OCI-LY3 (cell line): ENCODE data around the gene PPM1M.
A peak's percentile ranks its signal among the peaks of the same experiment; 100 is the strongest.

Experiments
- H2AFZ ChIP-seq: fragments of 200-600, 300-600 bp; shearing (Covaris generic); 2 replicates; pipeline ENCODE4 v1.6.0; 2014; ENCODE audit warnings: antibody characterized with exemption, low read depth, low read length
- H3K27ac ChIP-seq: fragments of 200-600, 300-600 bp; sonication (generic); 2 replicates; pipeline ENCODE4 v1.5.1; 2014; ENCODE audit warnings: mild to moderate bottlenecking, low read length, moderate library complexity, mixed read lengths
- H3K27me3 ChIP-seq: fragments of 200-600, 300-600 bp; sonication (generic); 2 replicates; pipeline ENCODE4 v1.6.1; 2014; ENCODE audit warnings: low read depth, low read length, mixed read lengths
- H3K36me3 ChIP-seq: fragments of 200-600, 300-600 bp; sonication (generic); replicated peaks from 2 replicates; pipeline ENCODE3; 2014; ENCODE audit warnings: low read depth, low read length, mixed read lengths
- H3K4me1 ChIP-seq: fragments of 300-600, 200-600 bp; sonication (generic); 2 replicates; pipeline ENCODE4 v1.6.1; 2014; ENCODE audit warnings: low read length, mixed read lengths
- H3K4me2 ChIP-seq: fragments of 200-600, 300-600 bp; sonication (generic); 2 replicates; pipeline ENCODE4 v1.6.1; 2014; ENCODE audit warnings: low read length, mixed read lengths
- H3K4me3 ChIP-seq: fragments of 300-600, 200-600 bp; sonication (generic); 2 replicates; pipeline ENCODE4 v1.5.1; 2014; ENCODE audit warnings: antibody characterized with exemption, mild to moderate bottlenecking, low read length, moderate library complexity
- H3K79me2 ChIP-seq: fragments of 300-600, 200-600 bp; shearing (Covaris generic); 2 replicates; pipeline ENCODE4 v1.6.1; 2014; ENCODE audit warnings: mild to moderate bottlenecking, low read length, mixed read lengths
- H3K9ac ChIP-seq: fragments of 300-600, 200-600 bp; shearing (Covaris generic); 2 replicates; pipeline ENCODE4 v1.6.0; 2014; ENCODE audit warnings: mild to moderate bottlenecking, low read length, moderate library complexity
- H3K9me3 ChIP-seq: fragments of 200-600, 300-600 bp; shearing (Covaris generic); 2 replicates; pipeline ENCODE4 v1.6.1; 2014; ENCODE audit warnings: low read length, mixed read lengths; ENCODE audit not compliant: insufficient read depth
- H4K20me1 ChIP-seq: fragments of 200-600, 300-600 bp; sonication (generic); 2 replicates; pipeline ENCODE4 v1.6.1; 2016; ENCODE audit warnings: low read length, mixed read lengths; ENCODE audit not compliant: insufficient read depth
- EZH2phosphoT487 ChIP-seq: fragments of 200-600 bp; shearing (Covaris generic); IDR thresholded peaks from 2 replicates; pipeline ENCODE4 v1.6.1; 2018; ENCODE audit warnings: antibody characterized with exemption, mixed run types, low read depth
- TF ChIP-seq, protein P1 (sequence below): fragments of 200-600, 300-600 bp; sonication (generic); IDR thresholded peaks from 2 replicates; pipeline ENCODE4 v1.5.1; 2014; ENCODE audit warnings: antibody characterized with exemption, low read length, low read depth

PPM1M gene

DNA sequence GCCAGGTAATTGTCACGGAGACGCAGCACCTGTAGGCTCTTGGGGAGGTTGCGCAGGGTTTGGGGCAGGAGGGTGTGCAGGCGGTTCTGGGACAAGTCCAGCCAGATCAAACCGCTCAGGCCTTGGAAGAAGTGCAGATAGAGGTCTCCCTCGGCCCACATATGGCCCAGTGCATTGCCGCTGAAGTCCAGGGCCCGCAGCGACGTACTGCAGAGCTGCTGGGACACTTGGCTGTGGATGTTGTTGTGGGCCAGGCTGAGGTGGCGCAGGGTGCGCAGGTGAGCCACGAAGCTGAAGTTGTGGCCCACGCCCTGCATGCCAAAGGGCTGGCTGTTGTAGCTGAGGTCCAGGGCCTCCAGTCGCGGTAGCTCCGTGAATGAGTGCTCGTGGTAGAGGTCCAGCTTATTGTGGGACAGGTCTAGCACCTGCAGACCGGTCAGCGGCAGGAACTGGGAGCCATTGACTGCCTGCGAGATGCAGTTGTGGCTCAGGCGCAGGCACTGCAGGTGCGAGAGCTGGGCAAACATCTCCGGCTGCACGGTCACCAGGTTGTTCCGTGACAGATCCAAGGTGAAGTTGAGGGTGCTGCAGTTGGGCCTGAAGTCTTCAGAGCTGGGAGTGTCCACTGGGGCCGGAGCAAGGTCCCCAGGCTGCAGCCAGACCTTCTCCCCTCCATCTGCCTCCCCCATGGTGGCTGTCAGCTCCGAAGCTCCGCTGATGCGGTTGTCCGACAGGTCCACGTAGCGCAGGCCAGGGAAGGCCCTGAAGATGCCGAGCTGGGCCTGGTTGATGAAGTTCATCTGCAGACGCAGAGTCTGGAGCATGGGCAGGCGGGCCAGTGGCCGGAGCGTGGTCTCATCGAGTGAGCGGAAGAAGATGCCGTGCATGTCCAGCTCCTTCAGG lies 23.0 kb upstream of the PPM1M start:
- H3K9ac ChIP-seq, result no peak overlapping the region

DNA sequence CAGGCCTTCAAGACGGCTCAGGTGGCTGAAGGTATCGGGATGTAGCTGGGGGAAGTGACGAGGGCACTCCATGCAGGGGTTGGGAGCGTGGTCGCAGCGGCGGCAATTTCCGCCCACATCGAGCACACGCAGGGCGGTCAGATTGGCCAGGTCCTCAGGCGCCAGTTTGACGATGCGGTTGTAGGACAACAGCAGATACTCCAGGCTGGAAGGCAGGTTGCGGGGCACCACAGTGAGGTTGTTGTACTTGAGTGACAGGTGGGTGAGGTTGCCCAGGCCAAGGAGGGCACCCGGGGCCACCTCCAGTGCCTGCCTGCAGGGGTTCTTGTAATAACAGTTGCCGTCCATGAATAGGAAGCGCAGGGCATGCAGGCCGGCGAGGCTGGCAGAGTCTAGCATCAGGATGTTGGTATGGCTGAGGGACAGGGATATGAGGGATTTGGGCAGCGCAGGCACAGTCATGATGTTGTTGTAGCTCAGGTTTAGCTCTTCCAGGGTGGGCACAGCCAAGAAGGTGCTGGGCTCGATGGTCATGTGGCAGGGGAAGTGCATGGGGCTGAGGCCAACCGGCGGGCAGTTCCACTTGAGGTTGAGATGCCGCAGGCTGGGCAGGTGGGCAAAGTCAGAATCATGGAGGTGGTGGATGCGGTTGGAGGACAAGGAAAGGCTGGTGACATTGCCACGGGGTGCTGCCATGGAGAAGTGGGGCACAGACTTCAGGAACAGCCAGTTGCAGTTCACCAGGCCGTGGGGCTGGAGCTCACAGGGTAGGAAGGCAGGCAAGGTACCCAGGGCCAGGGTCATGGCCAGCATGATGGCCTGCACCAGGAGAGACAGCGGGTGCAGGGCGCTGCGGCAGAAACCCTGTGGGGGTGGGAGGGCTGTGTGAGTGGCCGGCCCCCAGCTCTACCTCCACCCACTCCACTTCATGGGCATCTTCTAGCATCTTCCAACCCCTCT lies 21.8 kb upstream of the PPM1M start:
- peak overlapping the region; percentile 77 for H3K9ac ChIP-seq
- H3K36me3 ChIP-seq, result peaks cover 38% of the 10 kb centered on the region
- H3K4me2 ChIP-seq, result peak overlapping the region; percentile 95
- no peaks in the 10 kb centered on the region for H3K9me3 ChIP-seq
- H3K4me1 ChIP-seq, result peaks cover 29% of the 10 kb centered on the region
- H3K79me2 ChIP-seq, result peaks cover 62% of the 10 kb centered on the region
- H4K20me1 ChIP-seq, result peaks cover 38% of the 10 kb centered on the region
- peak overlapping the region; percentile 83 for H3K4me3 ChIP-seq
- TF ChIP-seq EZH2phosphoT487, result no peak
- TF ChIP-seq, protein P1, sequence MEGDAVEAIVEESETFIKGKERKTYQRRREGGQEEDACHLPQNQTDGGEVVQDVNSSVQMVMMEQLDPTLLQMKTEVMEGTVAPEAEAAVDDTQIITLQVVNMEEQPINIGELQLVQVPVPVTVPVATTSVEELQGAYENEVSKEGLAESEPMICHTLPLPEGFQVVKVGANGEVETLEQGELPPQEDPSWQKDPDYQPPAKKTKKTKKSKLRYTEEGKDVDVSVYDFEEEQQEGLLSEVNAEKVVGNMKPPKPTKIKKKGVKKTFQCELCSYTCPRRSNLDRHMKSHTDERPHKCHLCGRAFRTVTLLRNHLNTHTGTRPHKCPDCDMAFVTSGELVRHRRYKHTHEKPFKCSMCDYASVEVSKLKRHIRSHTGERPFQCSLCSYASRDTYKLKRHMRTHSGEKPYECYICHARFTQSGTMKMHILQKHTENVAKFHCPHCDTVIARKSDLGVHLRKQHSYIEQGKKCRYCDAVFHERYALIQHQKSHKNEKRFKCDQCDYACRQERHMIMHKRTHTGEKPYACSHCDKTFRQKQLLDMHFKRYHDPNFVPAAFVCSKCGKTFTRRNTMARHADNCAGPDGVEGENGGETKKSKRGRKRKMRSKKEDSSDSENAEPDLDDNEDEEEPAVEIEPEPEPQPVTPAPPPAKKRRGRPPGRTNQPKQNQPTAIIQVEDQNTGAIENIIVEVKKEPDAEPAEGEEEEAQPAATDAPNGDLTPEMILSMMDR, result no peak
- H3K27ac ChIP-seq, result peak overlapping the region; percentile 82; the same call in 1 of the 2 replicates
- no peak overlapping the region for H2AFZ ChIP-seq
- H3K27me3 ChIP-seq, result no peaks in the 10 kb centered on the region

More for the DNA sequence above, 23.0 kb upstream of the PPM1M start:
- Histone ChIP-seq H3K4me2 (no peak overlapping the region), H4K20me1 (peaks cover 38% of the 10 kb centered on the region), H3K4me3 (no peak overlapping the region), H3K79me2 (peaks cover 62% of the 10 kb centered on the region), H3K27me3 (no peaks in the 10 kb centered on the region), H3K4me1 (peaks cover 29% of the 10 kb centered on the region), H3K27ac (no peak overlapping the region), H3K36me3 (peaks cover 41% of the 10 kb centered on the region), H3K9me3 (no peaks in the 10 kb centered on the region), H2AFZ (no peak overlapping the region)
- TF ChIP-seq EZH2phosphoT487, result no peak
- TF ChIP-seq, protein P1, result no peak

DNA sequence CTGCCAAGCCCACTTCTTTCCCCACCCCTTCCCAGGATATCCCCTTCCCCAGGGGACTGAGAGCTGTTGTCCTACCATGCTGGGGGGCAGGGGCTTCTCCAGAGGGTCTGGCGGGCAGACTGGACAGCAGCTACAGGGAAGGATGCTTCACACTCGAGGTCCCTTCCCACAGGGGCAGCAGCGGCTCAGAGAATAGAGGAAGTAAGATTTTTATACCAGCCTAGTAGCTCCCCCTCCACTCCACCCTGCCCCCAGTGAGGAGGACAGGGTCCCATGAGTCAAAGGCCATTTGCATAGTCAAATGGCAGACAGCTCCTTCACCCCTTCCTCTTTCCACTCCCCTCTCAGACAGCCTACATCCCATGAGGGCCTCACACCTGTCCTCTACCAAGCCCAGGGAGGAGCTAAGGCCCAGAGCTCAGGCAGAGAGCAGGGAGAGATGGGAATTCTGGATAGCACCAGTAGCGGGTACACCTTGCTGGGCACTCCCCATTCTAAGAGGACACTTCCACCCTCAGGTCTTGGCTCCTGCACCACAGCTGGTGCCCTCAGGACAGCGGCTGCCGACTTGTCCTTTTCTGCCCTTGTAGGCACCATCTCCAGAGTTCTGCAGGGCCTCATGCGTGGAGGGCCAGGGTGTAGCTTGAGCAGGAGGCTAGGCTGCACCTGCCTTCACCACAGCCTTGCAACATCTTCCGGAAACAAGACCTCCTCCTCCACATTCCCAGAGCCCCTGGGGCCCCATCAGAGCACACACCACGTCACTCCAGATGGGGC lies 19.9 kb upstream of the PPM1M start, which contains the start of gene TLR9:
TLR9 (minus strand) TSS at position 194 of the 777 bp plus-strand sequence; CDS start at position 78, 116 bp downstream.
- H3K27me3 ChIP-seq, result no peaks in the 10 kb centered on the region
- TF ChIP-seq, protein P1, result no peak
- TF ChIP-seq EZH2phosphoT487, result no peak
- peak within 1 kb of the TSS; percentile 82 for H3K27ac ChIP-seq
- H4K20me1 ChIP-seq, result peaks cover 24% of the 10 kb centered on the region
- H3K9ac ChIP-seq, result peak within 1 kb of the TSS; percentile 77
- peaks cover 33% of the 10 kb centered on the region for H3K36me3 ChIP-seq
- H3K4me2 ChIP-seq, result peak within 1 kb of the TSS; percentile 95
- no peaks in the 10 kb centered on the region for H3K9me3 ChIP-seq
- H3K4me1 ChIP-seq, result peaks cover 27% of the 10 kb centered on the region
- H2AFZ ChIP-seq, result no peak within 1 kb of the TSS
- H3K79me2 ChIP-seq, result peaks cover 48% of the 10 kb centered on the region
- peak within 1 kb of the TSS; percentile 83 for H3K4me3 ChIP-seq
